Myometrial cell (primary cell): ENCODE data around the gene GSG1L. TPM values are rescaled to one million over a fixed set of nuclear protein-coding genes. Genes with fewer than 3 reads are reported as not detected.

Source experiments
- total RNA-seq: library from RNA; depleted of rRNA; stranded (reverse); fragments of >200 nt; gene quantifications from 2 replicates; pipeline ENCODE4 v1.2.3, GENCODE V29; 2015

GSG1L gene
- total RNA-seq = not detected in 2 replicates

DNA sequence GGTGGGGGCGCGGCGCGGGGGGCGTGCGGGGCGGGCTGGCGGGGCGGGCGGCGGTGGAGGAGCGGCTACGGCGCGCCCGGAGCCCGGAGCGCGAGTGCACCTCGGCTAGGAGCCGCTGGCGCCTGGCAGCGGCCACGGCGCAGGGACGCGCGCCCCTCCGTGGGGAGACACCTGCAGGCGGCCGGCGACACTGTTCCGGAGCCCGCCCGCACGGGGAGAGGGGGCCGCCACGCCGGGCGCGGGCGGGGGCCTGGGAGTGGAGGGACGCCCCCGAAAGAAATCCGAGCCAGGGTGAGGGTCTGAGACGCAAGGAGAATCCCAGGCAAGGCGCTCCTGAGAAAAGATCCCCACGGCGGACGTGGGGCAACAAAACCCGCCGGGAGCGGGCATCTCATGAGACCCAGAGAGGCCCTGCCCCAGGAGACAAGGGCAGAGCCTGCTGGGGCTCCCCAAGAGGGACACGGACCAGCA lies at the start of gene GSG1L:
GSG1L (minus strand) TSS at position 124 of the 471 bp plus-strand sequence. CDS start 290 bp downstream, outside the sequence.

Other genes starting within 250 kb of the GSG1L start
- gene XPO6, start 148.3 kb upstream of the GSG1L start, total RNA-seq = 106 and 115 TPM in 2 replicates
- gene SBK1, start 228.8 kb upstream of the GSG1L start, total RNA-seq = 0.58 TPM in 1 of 2 replicates, not detected in the other